NCI-H460 (cell line): ENCODE data around the gene HAT1. TPM values are rescaled to one million over a fixed set of nuclear protein-coding genes. Genes with fewer than 3 reads are reported as not detected.

Experiments used
- DNase-seq: peaks from one replicate; pipeline ENCODE4 v3.0.0-alpha.2; 2016; ENCODE audit warnings: low read depth; ENCODE audit errors: extremely low read depth
- total RNA-seq: library from RNA; depleted of rRNA; stranded (reverse); fragments of >200 nt; shearing (Covaris generic); gene quantifications from 2 replicates; pipeline ENCODE4 v1.2.3, GENCODE V29; 2014; rRNA removed

Gene HAT1
- total RNA-seq, 1 experiment from 2014 or later = 70.2 TPM

GRCh38 chr2:172021074-172021931 is 99.0 kb downstream of the HAT1 start:
- DNase-seq = no peak

GRCh38 chr2:172021955-172022354 is 99.7 kb downstream of the HAT1 start:
- DNase-seq = peak; percentile 26

GRCh38 chr2:172031536-172031935 is 109.3 kb downstream of the HAT1 start:
- DNase-seq = no peak

Other genes starting within 250 kb of the HAT1 start
- gene DYNC1I2, start 235.0 kb upstream of the HAT1 start, total RNA-seq = 61.1 and 70.9 TPM in 2 replicates
- 19.6 and 25.0 TPM in 2 replicates for gene SLC25A12, start 28.2 kb upstream of the HAT1 start, total RNA-seq
- 14.5 and 18.0 TPM in 2 replicates for gene METAP1D, start 77.5 kb downstream of the HAT1 start, total RNA-seq
- 3.8 and 6.7 TPM in 2 replicates for gene DLX1, start 163.0 kb downstream of the HAT1 start, total RNA-seq
- 1.0 and 1.9 TPM in 2 replicates for gene DLX2, start 180.4 kb downstream of the HAT1 start, total RNA-seq